Measurements from ENCODE around the gene SNX10.
"Not testable (repeated sequence)": the region's sequence is repeated elsewhere in the genome, so short reads cannot be mapped to it uniquely, and the experiment has no call there.

SNX10 gene
- total RNA-seq, result 13.0 to 88.2 (median 21.4) reads per million in 9 experiments

GRCh38 chr7:26291699-26292538 lies at the start of gene SNX10:
Gene SNX10, plus strand, starts transcription at chr7:26291862. Its CDS starts 54,581 bp downstream, at chr7:26346443.
- H3K4me3 Mint-ChIP-seq, result peak within 1 kb of the TSS; percentile 97 to 98
- peaks cover 4% of the 10 kb centered on the region for H3K36me3 Mint-ChIP-seq (ENCODE audit: insufficient read depth)
- no peaks in the 10 kb centered on the region for H3K9me3 Mint-ChIP-seq
- H3K27ac Mint-ChIP-seq, result peak within 1 kb of the TSS; percentile 94 to 98
- DNase-seq (peak; percentile 59 to 70 (median 66)), ATAC-seq (replicated peaks) (peak; percentile 69)
- no peaks in the 10 kb centered on the region for H3K27me3 Mint-ChIP-seq
- peaks cover 34 to 39% of the 10 kb centered on the region in 2 donors for H3K4me1 Mint-ChIP-seq (ENCODE audit: low read depth in 2 of 2)

- H3K36me3 Mint-ChIP-seq (ENCODE audit: insufficient read depth), result no peaks in the 10 kb centered on the region
- no peak for ATAC-seq (replicated peaks)
- no peak overlapping the region for H3K27ac Mint-ChIP-seq
- no peaks in the 10 kb centered on the region for H3K4me1 Mint-ChIP-seq (ENCODE audit: low read depth in 2 of 2)
- H3K27me3 Mint-ChIP-seq, result peaks cover 0 to 4% of the 10 kb centered on the region in 2 donors
- no peaks in the 10 kb centered on the region for H3K9me3 Mint-ChIP-seq
- H3K4me3 Mint-ChIP-seq, result no peak overlapping the region
- DNase-seq, result no peak
Measured at GRCh38 chr7:26245150-26245549, 46.5 kb upstream of the SNX10 start.

GRCh38 chr7:26250239-26250638 lies 41.4 kb upstream of the SNX10 start:
- Mint-ChIP-seq H3K9me3 (no peaks in the 10 kb centered on the region), H3K27ac (no peak overlapping the region), H3K4me3 (no peak overlapping the region), H3K27me3 (no peaks in the 10 kb centered on the region), H3K36me3 (ENCODE audit: insufficient read depth) (no peaks in the 10 kb centered on the region), H3K4me1 (ENCODE audit: low read depth in 2 of 2) (no peaks in the 10 kb centered on the region)
- DNase-seq, result no peak
- ATAC-seq (replicated peaks), result no peak

GRCh38 chr7:26261866-26262265 lies 29.8 kb upstream of the SNX10 start:
- not testable (repeated sequence) for H3K27ac Mint-ChIP-seq; ATAC-seq (replicated peaks); H3K9me3 Mint-ChIP-seq; H3K36me3 Mint-ChIP-seq (ENCODE audit: insufficient read depth); DNase-seq; H3K4me3 Mint-ChIP-seq; H3K4me1 Mint-ChIP-seq (ENCODE audit: low read depth in 2 of 2)
- peaks cover 6 to 30% of the 10 kb centered on the region in 2 donors for H3K27me3 Mint-ChIP-seq

GRCh38 chr7:26265065-26265464 lies 26.6 kb upstream of the SNX10 start:
- Mint-ChIP-seq H3K36me3 (ENCODE audit: insufficient read depth) (no peaks in the 10 kb centered on the region), H3K4me3 (no peak overlapping the region), H3K27me3 (peaks cover 16 to 41% of the 10 kb centered on the region in 2 donors), H3K9me3 (no peaks in the 10 kb centered on the region), H3K4me1 (ENCODE audit: low read depth in 2 of 2) (no peaks in the 10 kb centered on the region), H3K27ac (no peak overlapping the region)
- DNase-seq (no peak), ATAC-seq (replicated peaks) (no peak)

GRCh38 chr7:26265499-26266075 lies 26.1 kb upstream of the SNX10 start:
- peaks cover 22 to 46% of the 10 kb centered on the region in 2 donors for H3K27me3 Mint-ChIP-seq
- ATAC-seq (replicated peaks) (no peak), DNase-seq (no peak)
- no peaks in the 10 kb centered on the region for H3K9me3 Mint-ChIP-seq
- H3K4me3 Mint-ChIP-seq, result no peak overlapping the region
- no peaks in the 10 kb centered on the region for H3K4me1 Mint-ChIP-seq (ENCODE audit: low read depth in 2 of 2)
- no peak overlapping the region for H3K27ac Mint-ChIP-seq
- H3K36me3 Mint-ChIP-seq (ENCODE audit: insufficient read depth), result no peaks in the 10 kb centered on the region

GRCh38 chr7:26267601-26268166 lies 24.0 kb upstream of the SNX10 start:
- peaks cover 22 to 50% of the 10 kb centered on the region in 2 donors for H3K27me3 Mint-ChIP-seq
- H3K4me1 Mint-ChIP-seq (ENCODE audit: low read depth in 2 of 2), result no peaks in the 10 kb centered on the region
- H3K4me3 Mint-ChIP-seq, result no peak overlapping the region
- H3K36me3 Mint-ChIP-seq (ENCODE audit: insufficient read depth), result no peaks in the 10 kb centered on the region
- H3K27ac Mint-ChIP-seq, result no peak overlapping the region
- DNase-seq (no peak), ATAC-seq (replicated peaks) (no peak)
- no peaks in the 10 kb centered on the region for H3K9me3 Mint-ChIP-seq

GRCh38 chr7:26275213-26275612 lies 16.4 kb upstream of the SNX10 start:
- Mint-ChIP-seq H3K36me3 (ENCODE audit: insufficient read depth) (no peaks in the 10 kb centered on the region), H3K9me3 (no peaks in the 10 kb centered on the region)
- DNase-seq, result no peak

GRCh38 chr7:26278770-26279169 lies 12.9 kb upstream of the SNX10 start:
- Mint-ChIP-seq H3K4me3 (no peak overlapping the region), H3K4me1 (ENCODE audit: low read depth in 2 of 2) (peaks cover 4 to 7% of the 10 kb centered on the region in 2 donors), H3K36me3 (ENCODE audit: insufficient read depth) (no peaks in the 10 kb centered on the region), H3K9me3 (no peaks in the 10 kb centered on the region), H3K27me3 (no peaks in the 10 kb centered on the region), H3K27ac (no peak overlapping the region)
- DNase-seq (no peak), ATAC-seq (replicated peaks) (peak; percentile 68)

More at GRCh38 chr7:26275213-26275612, 16.4 kb upstream of the SNX10 start:
- Mint-ChIP-seq H3K4me3 (no peak overlapping the region), H3K4me1 (ENCODE audit: low read depth in 2 of 2) (peaks cover 4 to 7% of the 10 kb centered on the region in 2 donors), H3K27me3 (peaks cover 4 to 7% of the 10 kb centered on the region in 2 donors), H3K27ac (no peak overlapping the region)
- ATAC-seq (replicated peaks), result no peak

- Mint-ChIP-seq H3K27me3 (no peaks in the 10 kb centered on the region), H3K9me3 (no peaks in the 10 kb centered on the region), H3K27ac (peak overlapping the region; percentile 49 to 77), H3K4me1 (ENCODE audit: low read depth in 2 of 2) (peaks cover 4 to 7% of the 10 kb centered on the region in 2 donors), H3K4me3 (peak overlapping the region in 1 of 2 donors; percentile 49), H3K36me3 (ENCODE audit: insufficient read depth) (no peaks in the 10 kb centered on the region)
- no peak for DNase-seq
- ATAC-seq (replicated peaks), result peak; percentile 75
Measured at GRCh38 chr7:26279405-26279804, 12.3 kb upstream of the SNX10 start.

GRCh38 chr7:26280097-26280496 lies 11.6 kb upstream of the SNX10 start:
- H3K36me3 Mint-ChIP-seq (ENCODE audit: insufficient read depth), result no peaks in the 10 kb centered on the region
- DNase-seq (no peak), ATAC-seq (replicated peaks) (no peak)
- no peaks in the 10 kb centered on the region for H3K27me3 Mint-ChIP-seq
- H3K4me1 Mint-ChIP-seq (ENCODE audit: low read depth in 2 of 2), result peaks cover 4 to 7% of the 10 kb centered on the region in 2 donors
- peak overlapping the region in 1 of 2 donors; percentile 49 for H3K4me3 Mint-ChIP-seq
- no peaks in the 10 kb centered on the region for H3K9me3 Mint-ChIP-seq
- H3K27ac Mint-ChIP-seq, result peak overlapping the region; percentile 49 to 77

GRCh38 chr7:26280723-26281122 lies 10.9 kb upstream of the SNX10 start:
- Mint-ChIP-seq H3K4me1 (ENCODE audit: low read depth in 2 of 2) (peaks cover 4 to 7% of the 10 kb centered on the region in 2 donors), H3K27ac (peak overlapping the region in 1 of 2 donors; percentile 49), H3K9me3 (no peaks in the 10 kb centered on the region), H3K4me3 (no peak overlapping the region), H3K36me3 (ENCODE audit: insufficient read depth) (no peaks in the 10 kb centered on the region), H3K27me3 (no peaks in the 10 kb centered on the region)
- no peak for DNase-seq
- no peak for ATAC-seq (replicated peaks)

- no peaks in the 10 kb centered on the region for H3K36me3 Mint-ChIP-seq (ENCODE audit: insufficient read depth)
- H3K4me3 Mint-ChIP-seq, result no peak overlapping the region
- no peaks in the 10 kb centered on the region for H3K27me3 Mint-ChIP-seq
- no peaks in the 10 kb centered on the region for H3K9me3 Mint-ChIP-seq
- H3K4me1 Mint-ChIP-seq (ENCODE audit: low read depth in 2 of 2), result peaks cover 4 to 5% of the 10 kb centered on the region in 2 donors
- no peak overlapping the region for H3K27ac Mint-ChIP-seq
- no peak for DNase-seq
- no peak for ATAC-seq (replicated peaks)
Measured at GRCh38 chr7:26284477-26284876, 7.2 kb upstream of the SNX10 start.

All from effector memory CD8-positive, alpha-beta T cell (primary cell).